ENCODE data around the gene ZFC3H1.

The ZFC3H1 gene

DNA sequence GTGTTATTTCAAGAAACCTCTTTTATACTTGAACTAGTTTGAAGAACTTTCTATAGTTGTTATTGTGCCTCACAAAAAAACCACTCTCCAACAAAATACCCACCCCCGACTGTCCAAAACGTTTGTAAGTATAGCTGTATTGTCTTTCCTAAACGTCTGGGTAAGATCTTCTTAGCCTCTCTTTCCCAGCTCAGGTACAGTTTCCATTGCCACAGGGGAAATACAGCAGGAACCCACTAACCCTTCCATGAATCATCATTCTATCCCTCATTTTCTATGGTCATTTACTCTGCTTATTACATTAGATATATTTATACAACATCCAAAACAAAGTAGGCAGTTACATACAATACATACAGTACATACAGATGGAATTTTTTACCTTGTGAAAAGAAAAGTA lies 70.8 kb downstream of the ZFC3H1 start:
- Histone ChIP-seq H3K4me3 (no peak overlapping the region), H3K36me3 (ENCODE audit: insufficient read depth, low read length) (no peaks in the 10 kb centered on the region), H3K9me3 (ENCODE audit: low read depth, low read length) (no peaks in the 10 kb centered on the region), H3K27ac (no peak overlapping the region), H3K9ac (ENCODE audit: insufficient read length) (no peak overlapping the region)
- TF ChIP-seq FOXP2 (optimal IDR thresholded peaks at IDR 0.05; ENCODE audit: control extremely low read depth, extremely low read length, insufficient read depth), result no peak
- no peak for TF ChIP-seq EZH2 (IDR thresholded peaks at IDR 0.05)
- TF ChIP-seq POLR2AphosphoS5 (IDR thresholded peaks at IDR 0.05; ENCODE audit: borderline replicate concordance, low read depth, low read length), result no peak
- no peak for DNase-seq (ENCODE audit: low read depth, low spot score)

DNA sequence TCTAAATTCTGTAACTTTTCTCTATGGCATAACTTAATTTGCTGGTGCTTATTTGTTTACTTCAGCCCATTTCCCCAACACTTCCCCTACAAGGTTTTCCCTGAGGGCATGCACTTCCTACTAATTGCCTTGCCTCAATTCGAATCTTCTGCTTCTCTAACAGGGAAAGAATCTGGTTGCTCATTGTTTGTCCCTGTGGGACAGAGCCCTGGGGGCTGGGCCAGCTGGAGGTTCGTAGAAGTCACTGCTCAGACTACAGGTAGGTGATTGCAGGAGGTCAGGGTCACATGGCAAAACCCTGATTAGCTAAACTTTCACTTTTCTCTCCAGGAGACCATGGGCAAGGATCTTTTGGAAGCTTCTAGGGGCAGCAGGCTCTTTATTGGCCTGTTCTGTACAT lies 72.0 kb downstream of the ZFC3H1 start:
- TF ChIP-seq EZH2 (IDR thresholded peaks at IDR 0.05) (no peak), POLR2AphosphoS5 (IDR thresholded peaks at IDR 0.05; ENCODE audit: borderline replicate concordance, low read depth, low read length) (no peak), FOXP2 (optimal IDR thresholded peaks at IDR 0.05; ENCODE audit: control extremely low read depth, extremely low read length, insufficient read depth) (no peak)
- no peaks in the 10 kb centered on the region for H3K9me3 ChIP-seq (ENCODE audit: low read depth, low read length)
- H3K27ac ChIP-seq, result no peak overlapping the region

DNA sequence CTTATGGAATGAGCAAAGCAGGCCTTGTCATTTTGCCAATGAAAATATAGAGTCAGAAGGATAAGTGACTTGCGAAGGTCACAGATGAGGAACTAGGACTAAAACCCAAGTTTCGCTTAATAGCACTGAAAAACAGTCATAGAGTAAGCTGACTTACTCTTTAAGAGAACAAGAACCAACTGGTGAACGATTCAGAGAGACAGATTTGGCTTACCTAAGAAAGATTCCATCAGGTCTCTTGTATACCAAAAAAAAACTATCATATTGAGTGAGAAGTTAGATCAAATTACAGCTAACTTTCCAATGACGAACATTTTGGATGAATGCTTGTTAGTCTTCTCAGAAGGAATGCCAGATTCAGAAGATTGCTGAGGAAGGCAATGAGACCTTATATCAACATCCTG lies 74.2 kb downstream of the ZFC3H1 start:
- TF ChIP-seq EZH2 (IDR thresholded peaks at IDR 0.05), result no peak
- no peak for TF ChIP-seq FOXP2 (optimal IDR thresholded peaks at IDR 0.05; ENCODE audit: control extremely low read depth, extremely low read length, insufficient read depth)
- TF ChIP-seq POLR2AphosphoS5 (IDR thresholded peaks at IDR 0.05; ENCODE audit: borderline replicate concordance, low read depth, low read length), result no peak
- Histone ChIP-seq H3K4me3 (no peak overlapping the region), H3K9me3 (ENCODE audit: low read depth, low read length) (no peaks in the 10 kb centered on the region), H3K36me3 (ENCODE audit: insufficient read depth, low read length) (no peaks in the 10 kb centered on the region), H3K27ac (no peak overlapping the region), H3K9ac (ENCODE audit: insufficient read length) (no peak overlapping the region)
- no peak for DNase-seq (ENCODE audit: low read depth, low spot score)

More for the DNA sequence above, 72.0 kb downstream of the ZFC3H1 start:
- no peak overlapping the region for H3K9ac ChIP-seq (ENCODE audit: insufficient read length)
- no peak for DNase-seq (ENCODE audit: low read depth, low spot score)
- no peaks in the 10 kb centered on the region for H3K36me3 ChIP-seq (ENCODE audit: insufficient read depth, low read length)
- H3K4me3 ChIP-seq, result no peak overlapping the region

DNA sequence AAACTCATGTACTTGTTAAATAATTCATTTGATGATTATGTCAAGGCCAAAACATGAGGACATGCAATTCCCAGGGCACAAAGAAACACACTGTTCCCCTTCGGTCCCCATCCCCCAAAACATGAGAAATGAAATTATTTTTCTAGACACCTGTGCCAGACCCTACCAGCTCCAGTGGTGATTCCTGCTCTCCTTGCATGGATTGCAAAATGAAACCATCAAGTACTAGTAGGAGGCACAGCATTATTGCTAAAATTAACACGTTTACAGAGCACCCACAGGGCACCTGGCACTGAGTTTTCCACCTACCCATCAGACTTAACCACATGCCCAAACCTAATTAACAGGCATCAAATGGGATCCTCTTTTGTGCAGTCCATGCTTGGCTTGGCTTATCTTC lies 76.6 kb downstream of the ZFC3H1 start:
- no peak for DNase-seq (ENCODE audit: low read depth, low spot score)

DNA sequence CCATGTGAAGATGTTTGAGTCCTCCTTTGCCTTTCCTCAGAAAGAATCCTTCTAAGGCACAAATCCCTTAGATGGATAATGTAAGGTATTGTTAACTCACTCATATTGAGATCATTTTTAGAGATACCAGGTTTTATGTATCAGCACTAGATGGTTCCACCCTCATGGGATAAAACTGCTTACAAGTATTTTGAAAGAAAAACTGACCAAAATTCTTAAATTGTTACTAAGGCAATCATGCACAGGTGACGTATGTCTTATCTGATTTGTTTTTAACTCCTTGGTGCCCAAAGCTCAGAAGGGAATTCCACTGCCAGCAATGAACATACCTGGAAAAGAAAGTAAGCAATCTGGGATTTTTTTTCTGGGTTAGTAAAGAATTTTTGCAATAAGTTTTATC lies 78.4 kb downstream of the ZFC3H1 start:
- H3K36me3 ChIP-seq (ENCODE audit: insufficient read depth, low read length), result no peaks in the 10 kb centered on the region
- no peak for TF ChIP-seq POLR2AphosphoS5 (IDR thresholded peaks at IDR 0.05; ENCODE audit: borderline replicate concordance, low read depth, low read length)
- no peak for TF ChIP-seq FOXP2 (optimal IDR thresholded peaks at IDR 0.05; ENCODE audit: control extremely low read depth, extremely low read length, insufficient read depth)
- TF ChIP-seq EZH2 (IDR thresholded peaks at IDR 0.05), result no peak
- no peak overlapping the region for H3K27ac ChIP-seq
- no peak overlapping the region for H3K9ac ChIP-seq (ENCODE audit: insufficient read length)
- no peak overlapping the region for H3K4me3 ChIP-seq
- no peak for DNase-seq (ENCODE audit: low read depth, low spot score)
- H3K9me3 ChIP-seq (ENCODE audit: low read depth, low read length), result no peaks in the 10 kb centered on the region

More for the DNA sequence above, 76.6 kb downstream of the ZFC3H1 start:
- no peak overlapping the region for H3K27ac ChIP-seq
- no peak overlapping the region for H3K4me3 ChIP-seq
- H3K9ac ChIP-seq (ENCODE audit: insufficient read length), result no peak overlapping the region
- TF ChIP-seq EZH2 (IDR thresholded peaks at IDR 0.05) (no peak), POLR2AphosphoS5 (IDR thresholded peaks at IDR 0.05; ENCODE audit: borderline replicate concordance, low read depth, low read length) (no peak), FOXP2 (optimal IDR thresholded peaks at IDR 0.05; ENCODE audit: control extremely low read depth, extremely low read length, insufficient read depth) (no peak)
- no peaks in the 10 kb centered on the region for H3K9me3 ChIP-seq (ENCODE audit: low read depth, low read length)
- H3K36me3 ChIP-seq (ENCODE audit: insufficient read depth, low read length), result no peaks in the 10 kb centered on the region

DNA sequence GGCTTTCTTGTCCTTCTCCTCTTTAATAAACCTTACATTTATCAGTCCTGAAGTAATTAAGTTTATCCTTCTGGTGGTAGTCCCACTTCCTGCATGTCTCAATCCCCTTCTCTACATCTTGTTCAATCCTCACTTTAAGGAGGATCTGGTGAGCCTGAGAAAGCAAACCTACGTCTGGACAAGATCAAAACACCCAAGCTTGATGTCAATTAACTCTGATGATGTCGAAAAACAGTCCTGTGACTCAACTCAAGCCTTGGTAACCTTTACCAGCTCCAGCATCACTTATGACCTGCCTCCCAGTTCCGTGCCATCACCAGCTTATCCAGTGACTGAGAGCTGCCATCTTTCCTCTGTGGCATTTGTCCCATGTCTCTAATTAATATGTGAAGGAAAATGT lies 79.3 kb downstream of the ZFC3H1 start:
- no peak overlapping the region for H3K4me3 ChIP-seq
- no peaks in the 10 kb centered on the region for H3K9me3 ChIP-seq (ENCODE audit: low read depth, low read length)
- no peak overlapping the region for H3K9ac ChIP-seq (ENCODE audit: insufficient read length)
- no peak for DNase-seq (ENCODE audit: low read depth, low spot score)
- TF ChIP-seq FOXP2 (optimal IDR thresholded peaks at IDR 0.05; ENCODE audit: control extremely low read depth, extremely low read length, insufficient read depth) (no peak), POLR2AphosphoS5 (IDR thresholded peaks at IDR 0.05; ENCODE audit: borderline replicate concordance, low read depth, low read length) (no peak), EZH2 (IDR thresholded peaks at IDR 0.05) (no peak)
- H3K27ac ChIP-seq, result no peak overlapping the region
- no peaks in the 10 kb centered on the region for H3K36me3 ChIP-seq (ENCODE audit: insufficient read depth, low read length)

DNA sequence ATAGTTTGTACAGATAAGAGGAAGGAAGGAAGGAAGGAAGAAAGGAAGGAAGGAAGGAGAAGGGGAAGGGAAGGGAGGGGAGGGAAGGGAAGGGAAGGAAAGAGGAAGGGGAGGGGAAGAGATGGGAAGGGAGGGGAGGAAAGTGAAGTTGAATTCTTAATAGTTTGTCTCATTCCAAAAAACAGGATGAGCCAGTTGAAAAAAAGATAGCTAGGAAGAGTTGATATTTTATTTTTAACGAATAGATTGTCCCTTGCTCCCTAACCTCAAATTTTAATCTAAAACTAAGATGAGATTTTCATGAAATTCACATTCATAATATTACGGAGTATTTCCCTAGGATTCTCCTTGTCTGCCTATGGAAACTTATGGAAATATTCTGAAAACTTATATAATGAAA lies 80.7 kb downstream of the ZFC3H1 start:
- Histone ChIP-seq H3K27ac (no peak overlapping the region), H3K9ac (ENCODE audit: insufficient read length) (no peak overlapping the region)
- TF ChIP-seq EZH2 (IDR thresholded peaks at IDR 0.05) (no peak), FOXP2 (optimal IDR thresholded peaks at IDR 0.05; ENCODE audit: control extremely low read depth, extremely low read length, insufficient read depth) (no peak), POLR2AphosphoS5 (IDR thresholded peaks at IDR 0.05; ENCODE audit: borderline replicate concordance, low read depth, low read length) (no peak)

DNA sequence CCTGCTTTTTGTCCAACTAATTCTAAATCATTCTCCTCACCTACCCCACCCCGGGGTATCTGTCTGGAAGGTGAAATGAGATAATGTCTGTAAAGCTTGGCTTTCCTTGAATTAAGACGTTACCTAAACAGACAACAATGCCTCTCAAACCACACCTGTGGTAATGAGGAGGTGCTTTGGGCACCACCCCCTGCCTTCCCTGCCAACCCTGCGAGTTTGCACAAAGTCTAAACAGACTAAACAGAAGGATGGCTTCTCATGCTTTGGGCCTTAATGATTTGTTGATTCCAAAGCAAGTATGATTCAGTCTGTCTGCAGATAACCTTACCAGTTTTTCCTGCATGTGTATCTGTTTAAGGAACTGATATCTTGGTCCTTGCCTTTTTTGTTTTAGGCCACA lies 82.4 kb downstream of the ZFC3H1 start:
- DNase-seq (ENCODE audit: low read depth, low spot score), result no peak
- no peak overlapping the region for H3K27ac ChIP-seq
- TF ChIP-seq POLR2AphosphoS5 (IDR thresholded peaks at IDR 0.05; ENCODE audit: borderline replicate concordance, low read depth, low read length) (no peak), FOXP2 (optimal IDR thresholded peaks at IDR 0.05; ENCODE audit: control extremely low read depth, extremely low read length, insufficient read depth) (no peak)
- no peak overlapping the region for H3K4me3 ChIP-seq
- no peak overlapping the region for H3K9ac ChIP-seq (ENCODE audit: insufficient read length)
- no peaks in the 10 kb centered on the region for H3K9me3 ChIP-seq (ENCODE audit: low read depth, low read length)
- H3K36me3 ChIP-seq (ENCODE audit: insufficient read depth, low read length), result no peaks in the 10 kb centered on the region

More for the DNA sequence above, 80.7 kb downstream of the ZFC3H1 start:
- H3K9me3 ChIP-seq (ENCODE audit: low read depth, low read length), result no peaks in the 10 kb centered on the region
- H3K4me3 ChIP-seq, result no peak overlapping the region
- no peaks in the 10 kb centered on the region for H3K36me3 ChIP-seq (ENCODE audit: insufficient read depth, low read length)
- DNase-seq (ENCODE audit: low read depth, low spot score), result no peak

DNA sequence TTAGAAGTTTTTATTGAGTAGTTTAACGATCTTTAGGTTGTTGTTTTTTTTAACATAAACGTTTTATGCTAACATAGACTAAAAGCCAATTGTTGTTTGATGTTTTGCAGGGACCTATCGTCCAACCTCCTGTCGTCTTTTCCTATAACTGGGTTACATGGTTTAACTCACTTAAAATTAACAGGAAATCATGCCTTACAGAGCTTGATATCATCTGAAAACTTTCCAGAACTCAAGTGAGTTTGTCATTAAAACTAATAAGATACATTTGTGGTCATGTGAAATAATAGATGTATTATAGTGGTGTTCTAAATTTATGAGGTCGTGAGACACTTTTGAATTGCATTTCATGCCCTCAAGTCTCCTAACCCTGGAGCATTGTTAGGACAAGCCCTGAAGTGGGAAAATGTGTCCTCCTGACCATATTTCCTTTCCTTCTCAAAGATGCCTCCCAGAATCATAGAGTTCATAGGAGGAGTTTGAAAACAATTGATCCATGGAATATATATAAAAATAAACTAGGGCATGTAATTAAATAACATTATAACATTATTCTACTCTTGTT lies 84.9 kb downstream of the ZFC3H1 start:
- no peak for TF ChIP-seq EZH2 (IDR thresholded peaks at IDR 0.05)
- no peak for TF ChIP-seq FOXP2 (optimal IDR thresholded peaks at IDR 0.05; ENCODE audit: control extremely low read depth, extremely low read length, insufficient read depth)
- TF ChIP-seq POLR2AphosphoS5 (IDR thresholded peaks at IDR 0.05; ENCODE audit: borderline replicate concordance, low read depth, low read length), result no peak

More for the DNA sequence above, 84.9 kb downstream of the ZFC3H1 start:
- Histone ChIP-seq H3K36me3 (ENCODE audit: insufficient read depth, low read length) (no peaks in the 10 kb centered on the region), H3K9me3 (ENCODE audit: low read depth, low read length) (no peaks in the 10 kb centered on the region), H3K4me3 (no peak overlapping the region), H3K9ac (ENCODE audit: insufficient read length) (no peak overlapping the region), H3K27ac (no peak overlapping the region)
- DNase-seq (ENCODE audit: low read depth, low spot score), result no peak
